ACC112 (cell line): ENCODE data around the gene IRX2.

Experiments
- H2AFZ ChIP-seq: fragments of 200-600 bp; sonication (generic); one replicate; pipeline ENCODE4 v1.6.0; 2017; ENCODE audit warnings: antibody characterized with exemption, low read length; ENCODE audit not compliant: unreplicated experiment
- H3K27ac ChIP-seq: fragments of 200-600 bp; sonication (generic); 2 replicates; pipeline ENCODE4 v1.5.1; 2014; ENCODE audit warnings: low read depth, mild to moderate bottlenecking, antibody characterized with exemption, low read length, moderate library complexity
- H3K27me3 ChIP-seq: fragments of 200-600 bp; sonication (generic); 2 replicates; pipeline ENCODE4 v1.6.1; 2014; ENCODE audit warnings: mild to moderate bottlenecking, antibody characterized with exemption, low read length, moderate library complexity, mixed read lengths; ENCODE audit not compliant: insufficient read depth
- H3K36me3 ChIP-seq: fragments of 200-600 bp; sonication (generic); 2 replicates; pipeline ENCODE4 v1.6.1; 2016; ENCODE audit warnings: mild to moderate bottlenecking, antibody characterized with exemption, low read length, moderate library complexity, mixed read lengths; ENCODE audit not compliant: insufficient read depth
- H3K4me1 ChIP-seq: fragments of 200-600 bp; sonication (generic); one replicate; pipeline ENCODE4 v1.6.1; 2016; ENCODE audit warnings: low read length, mixed read lengths; ENCODE audit not compliant: insufficient read depth, unreplicated experiment, control insufficient read depth
- H3K4me3 ChIP-seq: fragments of 200-600 bp; sonication (generic); 2 replicates; pipeline ENCODE4 v1.5.1; 2014; ENCODE audit warnings: mild to moderate bottlenecking, low read depth, low read length
- H3K79me2 ChIP-seq: fragments of 200-600 bp; sonication (generic); one replicate; pipeline ENCODE4 v1.6.0; 2016; ENCODE audit warnings: low read length; ENCODE audit not compliant: control insufficient read depth, unreplicated experiment, insufficient read depth

Gene IRX2

GRCh38 chr5:2751592-2752021 lies at the start of gene IRX2:
TSS of gene IRX2 (minus strand) at chr5:2751677. CDS start at chr5:2751413, 264 bp downstream.
- H3K4me3 ChIP-seq = no peak within 1 kb of the TSS
- H3K4me1 ChIP-seq = no peaks in the 10 kb centered on the region
- no peak within 1 kb of the TSS for H2AFZ ChIP-seq
- no peak within 1 kb of the TSS for H3K27ac ChIP-seq
- peaks cover 80% of the 10 kb centered on the region for H3K27me3 ChIP-seq
- no peaks in the 10 kb centered on the region for H3K36me3 ChIP-seq
- H3K79me2 ChIP-seq = no peaks in the 10 kb centered on the region

GRCh38 chr5:2800035-2800434 lies 48.6 kb upstream of the IRX2 start:
- Histone ChIP-seq H3K79me2 (no peaks in the 10 kb centered on the region), H3K27me3 (no peaks in the 10 kb centered on the region), H3K4me1 (no peaks in the 10 kb centered on the region), H2AFZ (no peak overlapping the region), H3K27ac (no peak overlapping the region), H3K4me3 (no peak overlapping the region), H3K36me3 (no peaks in the 10 kb centered on the region)

- Histone ChIP-seq H3K27ac (no peak overlapping the region), H3K79me2 (no peaks in the 10 kb centered on the region), H3K4me3 (no peak overlapping the region), H3K27me3 (no peaks in the 10 kb centered on the region), H3K36me3 (no peaks in the 10 kb centered on the region), H2AFZ (no peak overlapping the region), H3K4me1 (no peaks in the 10 kb centered on the region)
These were observed 46.5 kb upstream of the IRX2 start for GRCh38 chr5:2797981-2798380.

GRCh38 chr5:2797160-2797559 lies 45.7 kb upstream of the IRX2 start:
- no peaks in the 10 kb centered on the region for H3K27me3 ChIP-seq
- no peaks in the 10 kb centered on the region for H3K36me3 ChIP-seq
- no peaks in the 10 kb centered on the region for H3K79me2 ChIP-seq
- H2AFZ ChIP-seq = no peak overlapping the region
- no peaks in the 10 kb centered on the region for H3K4me1 ChIP-seq
- no peak overlapping the region for H3K27ac ChIP-seq
- H3K4me3 ChIP-seq = no peak overlapping the region

GRCh38 chr5:2783223-2783622 lies 31.7 kb upstream of the IRX2 start:
- H3K27ac ChIP-seq = no peak overlapping the region

GRCh38 chr5:2782658-2783057 lies 31.2 kb upstream of the IRX2 start:
- no peak overlapping the region for H3K27ac ChIP-seq
- H3K27me3 ChIP-seq = no peaks in the 10 kb centered on the region
- no peak overlapping the region for H2AFZ ChIP-seq
- H3K36me3 ChIP-seq = no peaks in the 10 kb centered on the region
- no peaks in the 10 kb centered on the region for H3K4me1 ChIP-seq
- no peak overlapping the region for H3K4me3 ChIP-seq
- H3K79me2 ChIP-seq = no peaks in the 10 kb centered on the region

More at GRCh38 chr5:2783223-2783622, 31.7 kb upstream of the IRX2 start:
- no peaks in the 10 kb centered on the region for H3K79me2 ChIP-seq
- H3K27me3 ChIP-seq = no peaks in the 10 kb centered on the region
- H2AFZ ChIP-seq = no peak overlapping the region
- no peaks in the 10 kb centered on the region for H3K36me3 ChIP-seq
- H3K4me1 ChIP-seq = no peaks in the 10 kb centered on the region
- H3K4me3 ChIP-seq = no peak overlapping the region

- no peaks in the 10 kb centered on the region for H3K27me3 ChIP-seq
- no peaks in the 10 kb centered on the region for H3K79me2 ChIP-seq
- no peak overlapping the region for H2AFZ ChIP-seq
- H3K4me3 ChIP-seq = no peak overlapping the region
- no peaks in the 10 kb centered on the region for H3K4me1 ChIP-seq
- H3K27ac ChIP-seq = no peak overlapping the region
- H3K36me3 ChIP-seq = no peaks in the 10 kb centered on the region
These were observed 29.1 kb upstream of the IRX2 start for GRCh38 chr5:2780421-2781171.

GRCh38 chr5:2779459-2779858 lies 28.0 kb upstream of the IRX2 start:
- no peaks in the 10 kb centered on the region for H3K36me3 ChIP-seq
- no peaks in the 10 kb centered on the region for H3K27me3 ChIP-seq
- no peak overlapping the region for H3K4me3 ChIP-seq
- no peak overlapping the region for H3K27ac ChIP-seq
- H3K79me2 ChIP-seq = no peaks in the 10 kb centered on the region
- no peak overlapping the region for H2AFZ ChIP-seq
- H3K4me1 ChIP-seq = no peaks in the 10 kb centered on the region

- H3K4me1 ChIP-seq = no peaks in the 10 kb centered on the region
- H3K27ac ChIP-seq = no peak overlapping the region
- no peaks in the 10 kb centered on the region for H3K36me3 ChIP-seq
- no peaks in the 10 kb centered on the region for H3K79me2 ChIP-seq
- no peak overlapping the region for H3K4me3 ChIP-seq
- H2AFZ ChIP-seq = no peak overlapping the region
- no peaks in the 10 kb centered on the region for H3K27me3 ChIP-seq
These were observed 25.1 kb upstream of the IRX2 start for GRCh38 chr5:2776337-2777302.

- Histone ChIP-seq H3K27me3 (no peaks in the 10 kb centered on the region), H3K79me2 (no peaks in the 10 kb centered on the region), H2AFZ (no peak overlapping the region), H3K36me3 (no peaks in the 10 kb centered on the region), H3K4me3 (no peak overlapping the region), H3K4me1 (no peaks in the 10 kb centered on the region), H3K27ac (no peak overlapping the region)
These were observed 21.9 kb upstream of the IRX2 start for GRCh38 chr5:2773327-2773726.
